B cell (primary cell): ENCODE measurements around the gene TM4SF5. TPM values are rescaled to one million over a fixed set of nuclear protein-coding genes. Genes with fewer than 3 reads are reported as not detected.

Source experiments
- ATAC-seq: fragments of 200-7000 bp; cut with Tn5 transposase; one replicate; pipeline ENCODE4 v1.10.0; 2021; ENCODE audit warnings: low read depth, mild to moderate bottlenecking, moderate number of reproducible peaks, moderate library complexity
- CTCF ChIA-PET: fragments of 350-600 bp; sonication (Branson Sonifier 250); formaldehyde crosslinking; loops from one replicate; lab custom pipeline; 2021; ENCODE audit warnings: antibody characterized with exemption, inconsistent platforms; lab: Charles Lee
- POLR2A ChIA-PET: fragments of 350-600 bp; sonication (Branson Sonifier 250); formaldehyde crosslinking; loops from one replicate; lab custom pipeline; 2021; ENCODE audit warnings: antibody characterized with exemption; lab: Charles Lee
- DNase-seq: peaks from one replicate; pipeline ENCODE4 v3.0.0; 2013
- H2AFZ ChIP-seq: 2 replicates; pipeline ENCODE4 v1.6.1; 2012; ENCODE audit warnings: mild to moderate bottlenecking, low read depth, low read length; ENCODE audit not compliant: insufficient read depth, poor library complexity, severe bottlenecking
- H3K27ac ChIP-seq, 2 donors: 1 replicate in 1 of 2; 2 replicates in 1 of 2; pipeline ENCODE4 v1.5.1; 2012 to 2013; ENCODE audit warnings: low read length in 2 of 2, mild to moderate bottlenecking in 2 of 2, moderate library complexity in 1 of 2
- H3K27me3 ChIP-seq, 4 experiments: fragments of 200-600 bp in 1 of 4; sonication (generic) in 1 of 4; replicated peaks in 1 of 4; 1 replicate in 2 of 4; 2 replicates in 2 of 4; pipeline versions ENCODE4 v1.6.1 to v1.7.0; 2013 to 2016; ENCODE audit warnings: low read length in 3 of 4, mild to moderate bottlenecking in 2 of 4, mixed read lengths in 1 of 4, moderate library complexity in 1 of 4; ENCODE audit not compliant: insufficient read depth in 4 of 4, control insufficient read depth in 3 of 4; ENCODE audit errors: control extremely low read depth in 1 of 4
- H3K36me3 ChIP-seq, 2 experiments: replicated peaks in 1 of 2; 1 replicate in 1 of 2; 2 replicates in 1 of 2; pipeline versions ENCODE4 v1.6.1 to v1.7.1; 2013; ENCODE audit warnings: low read length in 1 of 2; ENCODE audit not compliant: insufficient read depth in 2 of 2, control insufficient read depth in 1 of 2; ENCODE audit errors: control extremely low read depth in 1 of 2, extremely low read depth in 1 of 2
- H3K4me1 ChIP-seq, 2 donors: fragments of 200-600 bp in 1 of 2; sonication (generic) in 1 of 2; 1 replicate in 1 of 2; 2 replicates in 1 of 2; pipeline versions ENCODE4 v1.5.1 to v1.6.1; 2013 to 2017; ENCODE audit warnings: low read length in 2 of 2; ENCODE audit not compliant: control insufficient read depth in 2 of 2, insufficient read depth in 2 of 2
- H3K4me2 ChIP-seq: replicated peaks from 2 replicates; pipeline ENCODE3; 2012; ENCODE audit warnings: mild to moderate bottlenecking, low read depth, low read length; ENCODE audit not compliant: poor library complexity, severe bottlenecking
- H3K4me3 ChIP-seq, 5 experiments: fragments of 200-600 bp in 1 of 5; sonication (generic) in 1 of 5; 1 replicate in 3 of 5; 2 replicates in 2 of 5; pipeline versions ENCODE4 v1.5.1 to v1.7.0; 2011 to 2016; ENCODE audit warnings: low read length in 4 of 5, mild to moderate bottlenecking in 4 of 5, low read depth in 2 of 5, control low read depth in 1 of 5, moderate library complexity in 1 of 5; ENCODE audit not compliant: insufficient read depth in 1 of 5; ENCODE audit errors: control extremely low read depth in 1 of 5, extremely low read depth in 1 of 5
- H3K79me2 ChIP-seq: fragments of 200-600 bp; sonication (generic); one replicate; pipeline ENCODE4 v1.6.0; 2016; ENCODE audit warnings: low read length; ENCODE audit not compliant: control insufficient read depth, insufficient read depth
- H3K9ac ChIP-seq: fragments of 200-600 bp; sonication (generic); 2 replicates; pipeline ENCODE4 v1.6.1; 2017; ENCODE audit warnings: mild to moderate bottlenecking, low read length, moderate library complexity
- H3K9me3 ChIP-seq, 3 donors: one replicate each; pipeline versions ENCODE4 v1.6.1 to v1.7.1; 2013; ENCODE audit warnings: low read length in 2 of 3; ENCODE audit not compliant: control insufficient read depth in 2 of 3, insufficient read depth in 1 of 3; ENCODE audit errors: control extremely low read depth in 1 of 3
- H4K20me1 ChIP-seq: 2 replicates; pipeline ENCODE4 v1.6.0; 2012; ENCODE audit warnings: mild to moderate bottlenecking, low read length; ENCODE audit not compliant: insufficient read depth, control insufficient read depth, poor library complexity, severe bottlenecking
- H3K27ac Mint-ChIP-seq: one replicate; pipeline ENCODE4 v1.8.0; 2021; ENCODE audit warnings: mixed read lengths
- H3K27me3 Mint-ChIP-seq: one replicate; pipeline ENCODE4 v1.8.0; 2021; ENCODE audit warnings: mixed read lengths
- H3K4me1 Mint-ChIP-seq: one replicate; pipeline ENCODE4 v1.8.0; 2021; ENCODE audit warnings: mixed read lengths
- H3K4me3 Mint-ChIP-seq: one replicate; pipeline ENCODE4 v1.8.0; 2021; ENCODE audit warnings: mixed read lengths
- H3K9me3 Mint-ChIP-seq: one replicate; pipeline ENCODE4 v1.8.0; 2022; ENCODE audit warnings: mixed read lengths; ENCODE audit not compliant: insufficient read depth
- EZH2 ChIP-seq: IDR thresholded peaks from 2 replicates; pipeline ENCODE4 v1.6.1; 2012; ENCODE audit warnings: borderline replicate concordance, low read depth, mild to moderate bottlenecking, moderate library complexity, low read length; ENCODE audit not compliant: insufficient read depth, poor library complexity, severe bottlenecking
- WGBS: methylation state at CpG from one replicate; pipeline ENCODE4 v1.1.5; 2013; ENCODE audit warnings: missing lambda C conversion rate; ENCODE audit not compliant: insufficient coverage; 5-methylcytosine and 5-hydroxymethylcytosine counted together
- intact Hi-C: fragments of 100-400 bp; cut with micrococcal nuclease; formaldehyde crosslinking; loops from one replicate; pipeline ENCODE4 v1.10.0; 2022
- polyA plus RNA-seq: library from polyadenylated mRNA; depleted of rRNA; stranded (reverse); fragments of >200 nt; gene quantifications from 2 replicates; pipeline ENCODE4 v1.2.3, GENCODE V29; 2012
- total RNA-seq, 2 donors: library from RNA; stranded (reverse); fragments of 120-200 nt in 1 of 2; gene quantifications; 1 replicate in 1 of 2; 2 replicates in 1 of 2; pipeline versions ENCODE4 v1.2.3 to v1.2.4, GENCODE V29; 2013 to 2022
- TF ChIP-seq, protein P1 (sequence below): fragments of 200-600 bp; IDR thresholded peaks from one replicate; pipeline ENCODE4 v1.8.0; 2022; ENCODE audit warnings: antibody characterized with exemption, mild to moderate bottlenecking

Gene TM4SF5
- total and polyA plus RNA-seq, 2 donors (not counting 1 experiment from before 2014, with no cell fraction given) = not detected

DNA sequence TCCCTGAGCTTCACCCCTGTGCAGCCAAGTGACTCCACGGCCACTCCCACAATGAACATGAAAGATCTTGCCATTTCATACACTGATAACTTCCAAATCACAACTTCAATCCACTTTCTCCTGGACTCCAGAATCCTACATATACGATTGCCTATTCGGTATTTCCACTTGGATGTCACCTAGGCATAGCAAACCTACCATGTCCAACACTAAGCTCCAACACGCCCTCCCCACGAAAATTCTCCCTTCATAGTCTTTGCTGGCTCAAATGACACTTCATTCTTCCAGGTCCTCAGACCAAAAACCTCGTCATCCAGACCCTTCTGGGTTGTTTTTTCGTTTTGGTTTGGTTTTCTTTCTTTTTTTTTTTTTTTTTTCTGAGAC, 19.0 kb downstream of the TM4SF5 start:
- intact Hi-C loops = loop anchor here (1.0 to 10.0 kb wide), 5 partner anchors 16 to 226 kb away; partner anchors contain the start of genes ARRB2, GGT6, MED11 and PLD2
- TF ChIP-seq EZH2 = no peak
- TF ChIP-seq, protein P1, sequence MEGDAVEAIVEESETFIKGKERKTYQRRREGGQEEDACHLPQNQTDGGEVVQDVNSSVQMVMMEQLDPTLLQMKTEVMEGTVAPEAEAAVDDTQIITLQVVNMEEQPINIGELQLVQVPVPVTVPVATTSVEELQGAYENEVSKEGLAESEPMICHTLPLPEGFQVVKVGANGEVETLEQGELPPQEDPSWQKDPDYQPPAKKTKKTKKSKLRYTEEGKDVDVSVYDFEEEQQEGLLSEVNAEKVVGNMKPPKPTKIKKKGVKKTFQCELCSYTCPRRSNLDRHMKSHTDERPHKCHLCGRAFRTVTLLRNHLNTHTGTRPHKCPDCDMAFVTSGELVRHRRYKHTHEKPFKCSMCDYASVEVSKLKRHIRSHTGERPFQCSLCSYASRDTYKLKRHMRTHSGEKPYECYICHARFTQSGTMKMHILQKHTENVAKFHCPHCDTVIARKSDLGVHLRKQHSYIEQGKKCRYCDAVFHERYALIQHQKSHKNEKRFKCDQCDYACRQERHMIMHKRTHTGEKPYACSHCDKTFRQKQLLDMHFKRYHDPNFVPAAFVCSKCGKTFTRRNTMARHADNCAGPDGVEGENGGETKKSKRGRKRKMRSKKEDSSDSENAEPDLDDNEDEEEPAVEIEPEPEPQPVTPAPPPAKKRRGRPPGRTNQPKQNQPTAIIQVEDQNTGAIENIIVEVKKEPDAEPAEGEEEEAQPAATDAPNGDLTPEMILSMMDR = no peak
- peak overlapping the region; percentile 95 for H3K4me2 ChIP-seq
- no peaks in the 10 kb centered on the region for H3K79me2 ChIP-seq
- H3K4me3 ChIP-seq = peak overlapping the region; percentile 27 to 70 (median 63)
- peaks cover 22 to 30% of the 10 kb centered on the region in 2 donors for H3K4me1 ChIP-seq
- peak overlapping the region; percentile 86 for H2AFZ ChIP-seq
- no peaks in the 10 kb centered on the region for H3K36me3 ChIP-seq
- H3K4me3 Mint-ChIP-seq = peak overlapping the region; percentile 94
- 76% methylated on average over 3 of the region's 7 CpGs for WGBS
- DNase-seq (no peak), ATAC-seq (no peak)
- peak overlapping the region; percentile 70 for H3K9ac ChIP-seq
- ChIA-PET POLR2A (interaction anchor here (1.0 to 1.7 kb wide), 8 partner anchors 16 to 177 kb away, joined by 3 to 5 read pairs (median 4); partner anchors contain the start of genes MED11, MINK1, PLD2 and SPAG7), CTCF (interaction anchor here (0.6 to 3.2 kb wide), 17 partner anchors 8 to 149 kb away, joined by 3 to 36 read pairs (median 5); partner anchors contain the start of genes ARRB2, MED11, MINK1 and RNF167)
- peak overlapping the region; percentile 93 for H3K27ac Mint-ChIP-seq
- no peaks in the 10 kb centered on the region for H4K20me1 ChIP-seq
- H3K27me3 ChIP-seq = peaks cover 0 to 38% (median 24%) of the 10 kb centered on the region in 4 experiments
- H3K9me3 ChIP-seq = peaks cover 0 to 21% (median 0%) of the 10 kb centered on the region in 3 donors
- peaks cover 22% of the 10 kb centered on the region for H3K27me3 Mint-ChIP-seq
- H3K9me3 Mint-ChIP-seq = no peaks in the 10 kb centered on the region
- H3K27ac ChIP-seq = peak overlapping the region in 1 of 2 donors; percentile 53
- peaks cover 26% of the 10 kb centered on the region for H3K4me1 Mint-ChIP-seq

DNA sequence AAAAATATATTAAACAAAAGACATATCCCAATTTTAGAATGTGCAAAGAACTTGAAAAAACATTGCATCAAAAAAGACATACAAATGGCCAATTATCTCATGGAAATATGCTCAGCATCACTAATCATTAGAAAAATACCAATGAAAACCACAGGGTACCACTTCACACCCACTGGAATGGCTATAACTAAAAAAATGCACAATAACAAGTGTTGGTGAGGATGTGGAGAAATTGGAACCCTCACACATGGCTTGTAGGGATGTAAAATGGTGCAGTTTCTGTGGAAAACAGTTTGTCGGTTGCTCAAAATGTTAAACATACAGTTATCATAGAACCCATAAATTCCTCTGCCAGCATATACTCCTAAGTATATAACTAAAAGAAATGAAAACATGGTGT, 23.5 kb downstream of the TM4SF5 start:
- H3K4me1 Mint-ChIP-seq = peaks cover 19% of the 10 kb centered on the region
- intact Hi-C loops = loop anchor here (10.0 kb wide), 1 partner anchor 230 kb away; the partner anchor contains the start of gene GGT6
- TF ChIP-seq, protein P1 = no peak
- no peak for TF ChIP-seq EZH2
- no peaks in the 10 kb centered on the region for H3K27me3 Mint-ChIP-seq
- H3K4me3 Mint-ChIP-seq = no peak overlapping the region
- ChIA-PET CTCF (no interaction called here), POLR2A (no interaction called here)
- no peaks in the 10 kb centered on the region for H3K9me3 Mint-ChIP-seq
- Histone ChIP-seq H3K4me1 (peaks cover 12 to 22% of the 10 kb centered on the region in 2 donors), H3K9ac (no peak overlapping the region), H3K79me2 (peaks cover 6% of the 10 kb centered on the region), H3K36me3 (peaks cover 0 to 22% of the 10 kb centered on the region in 2 experiments), H3K27me3 (no peaks in the 10 kb centered on the region), H3K4me2 (peak overlapping the region; percentile 90), H4K20me1 (no peaks in the 10 kb centered on the region), H3K9me3 (no peaks in the 10 kb centered on the region), H3K27ac (no peak overlapping the region), H3K4me3 (peak overlapping the region in 1 of 5 experiments; percentile 94), H2AFZ (peak overlapping the region; percentile 92)
- WGBS = no CpG with 5 or more reads among the region's 1 CpG
- DNase-seq (no peak), ATAC-seq (no peak)
- peak overlapping the region; percentile 97 for H3K27ac Mint-ChIP-seq
